Aorta (tissue), 5 donors: ENCODE measurements around the gene SLC15A4. TPM values are rescaled to one million over a fixed set of nuclear protein-coding genes. Genes with fewer than 3 reads are reported as not detected.

Experiments
- ATAC-seq: fragments of 200-7000 bp; cut with Tn5 transposase; one replicate; pipeline ENCODE4 v1.9.1; 2022; ENCODE audit warnings: moderate library complexity; ENCODE audit not compliant: low FRiP score
- DNase-seq, 2 donors: peaks; one replicate each; pipeline ENCODE4 v3.0.0-alpha.2; 2020
- H3K27ac ChIP-seq, 2 donors: one replicate each; pipeline ENCODE4 v1.5.1; 2013; ENCODE audit warnings: low read length in 2 of 2, mild to moderate bottlenecking in 2 of 2, moderate library complexity in 2 of 2, control low read depth in 1 of 2, inconsistent platforms in 1 of 2, low read depth in 1 of 2
- H3K27me3 ChIP-seq, 2 donors: one replicate each; pipeline ENCODE4 v1.6.1; 2013; ENCODE audit warnings: control low read depth in 1 of 2, low read length in 1 of 2, mild to moderate bottlenecking in 1 of 2, moderate library complexity in 1 of 2; ENCODE audit not compliant: insufficient read depth in 2 of 2, control insufficient read depth in 1 of 2
- H3K36me3 ChIP-seq, 2 donors: one replicate each; pipeline ENCODE4 v1.6.1; 2013; ENCODE audit warnings: control low read depth in 1 of 2, low read length in 1 of 2, mild to moderate bottlenecking in 1 of 2; ENCODE audit not compliant: insufficient read depth in 2 of 2, control insufficient read depth in 1 of 2
- H3K4me1 ChIP-seq, 2 donors: one replicate each; pipeline ENCODE4 v1.6.1; 2013; ENCODE audit warnings: low read length in 2 of 2, control low read depth in 1 of 2, mild to moderate bottlenecking in 1 of 2, moderate library complexity in 1 of 2; ENCODE audit not compliant: insufficient read depth in 2 of 2, control insufficient read depth in 1 of 2
- H3K4me3 ChIP-seq, 2 donors: one replicate each; pipeline ENCODE4 v1.5.1; 2013; ENCODE audit warnings: low read length in 2 of 2, control low read depth in 1 of 2, mild to moderate bottlenecking in 1 of 2
- H3K9me3 ChIP-seq: one replicate; pipeline ENCODE4 v1.6.1; 2013; ENCODE audit warnings: mild to moderate bottlenecking, low read length; ENCODE audit not compliant: control insufficient read depth
- WGBS, 2 donors: extraction: QIAGEN DNeasy Blood & Tissue Kit; methylation state at CpG; one replicate each; pipeline ENCODE4 v1.1.7; 2013; 5-methylcytosine and 5-hydroxymethylcytosine counted together
- intact Hi-C, 2 donors: fragments of 100-400 bp; cut with DNase I; formaldehyde crosslinking; loops; one replicate each; pipeline versions ENCODE4 v1.14.2 to v1.15.0; 2022
- polyA plus RNA-seq, 2 donors: library from polyadenylated mRNA; stranded (reverse); fragments of 200-250 nt; gene quantifications; one replicate each; pipeline ENCODE4 v1.2.3, GENCODE V29; 2013
- total RNA-seq, 2 donors: library from RNA; stranded (reverse); fragmentation: NEBNext Ultra II Directional; extraction: Animal tissue kit (Norgen Biotek cat#: 25700); gene quantifications; one replicate each; pipeline ENCODE4 v1.2.1, GENCODE V29; 2021
- donor health status: healthy with polysubstance abuse.
- donor health status: Bipolar disorder and iron deficiency.
- donor health status: DM: no; HTN: no; CAD: no.
- donor health status: DM: no; HTN: no; CAD: no.
- donor health status: DM: yes; HTN: yes; CAD: no.

Gene SLC15A4
- total and polyA plus RNA-seq, 4 donors: 16.0 to 38.6 (median 28.7) TPM

DNA sequence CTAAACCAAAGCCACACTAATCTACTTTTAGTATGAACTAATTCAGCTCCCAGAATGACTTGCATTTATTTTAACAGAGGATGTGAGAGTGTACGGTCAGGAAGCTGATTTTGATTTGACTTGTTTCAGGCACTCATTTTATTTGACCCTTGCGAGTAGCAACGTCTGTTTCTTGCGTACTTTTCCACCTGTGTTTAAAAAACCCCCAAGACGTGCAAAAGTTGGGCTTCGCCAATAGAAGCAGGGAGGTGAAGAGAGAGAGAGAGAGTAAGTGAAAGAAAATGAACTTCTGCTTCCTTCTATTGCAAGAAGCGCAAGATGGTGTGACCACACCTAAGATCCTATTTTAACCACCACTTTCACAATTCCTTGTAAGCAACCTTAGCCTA lies 6.7 kb upstream of the SLC15A4 start:
- Histone ChIP-seq H3K9me3 (peaks cover 5% of the 10 kb centered on the region), H3K27me3 (no peaks in the 10 kb centered on the region), H3K4me1 (no peaks in the 10 kb centered on the region), H3K27ac (no peak overlapping the region), H3K36me3 (no peaks in the 10 kb centered on the region), H3K4me3 (no peak overlapping the region)
- intact Hi-C loops: no loop called here
- WGBS, 2 donors: 82 to 84% methylated on average over 7 of the region's 7 CpGs
- no peak for ATAC-seq
- DNase-seq: no peak

DNA sequence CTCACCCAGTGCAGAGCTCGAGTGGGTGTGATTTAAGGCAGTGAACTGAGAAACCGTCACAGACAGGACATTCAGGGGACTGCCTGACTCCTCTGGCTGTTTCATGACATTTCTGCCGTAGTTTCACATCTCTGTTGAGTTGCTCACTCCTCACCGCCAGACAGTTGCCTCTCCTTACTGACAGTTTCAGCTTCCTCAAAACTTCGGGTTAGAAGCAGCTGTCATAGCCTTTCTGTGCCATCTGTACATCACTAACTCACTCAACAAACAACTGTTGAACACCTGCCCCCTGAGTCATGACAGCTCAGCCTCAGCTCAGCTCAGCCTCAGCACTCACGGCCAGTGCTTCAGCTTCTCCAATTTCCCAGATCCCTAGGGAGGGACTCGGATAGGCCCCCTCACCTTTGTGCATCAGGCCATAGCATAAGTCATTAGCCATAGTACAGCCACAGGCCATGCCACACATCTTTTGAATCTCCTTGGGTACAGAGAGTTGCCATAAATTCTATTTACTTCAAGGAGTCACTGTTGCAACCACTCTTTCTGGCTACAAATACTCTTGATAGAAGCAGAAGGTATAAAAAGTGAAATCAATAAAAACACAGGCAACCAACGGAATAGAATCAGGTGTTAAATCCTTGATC lies 6.2 kb upstream of the SLC15A4 start:
- DNase-seq: no peak
- ATAC-seq: peak; percentile 33
- 73 to 75% methylated on average over 8 of the region's 8 CpGs for WGBS, 2 donors

GRCh38 chr12:128827724-128828123 lies 4.0 kb upstream of the SLC15A4 start:
- peaks cover 3% of the 10 kb centered on the region for H3K9me3 ChIP-seq
- DNase-seq: no peak
- ATAC-seq: no peak
- H3K36me3 ChIP-seq: no peaks in the 10 kb centered on the region
- intact Hi-C loops: no loop called here
- H3K4me1 ChIP-seq: no peaks in the 10 kb centered on the region
- 93 to 97% methylated on average over 2 of the region's 2 CpGs for WGBS, 2 donors
- no peak overlapping the region for H3K27ac ChIP-seq
- H3K4me3 ChIP-seq: no peak overlapping the region
- H3K27me3 ChIP-seq: no peaks in the 10 kb centered on the region

More for the DNA sequence above, 6.2 kb upstream of the SLC15A4 start:
- intact Hi-C loops: no loop called here
- Histone ChIP-seq H3K27ac (no peak overlapping the region), H3K4me1 (no peaks in the 10 kb centered on the region), H3K4me3 (no peak overlapping the region), H3K36me3 (no peaks in the 10 kb centered on the region), H3K27me3 (no peaks in the 10 kb centered on the region), H3K9me3 (peaks cover 3% of the 10 kb centered on the region)

GRCh38 chr12:128825835-128826234 lies 2.1 kb upstream of the SLC15A4 start:
- Histone ChIP-seq H3K36me3 (no peaks in the 10 kb centered on the region), H3K4me3 (no peak overlapping the region), H3K9me3 (peaks cover 3% of the 10 kb centered on the region), H3K4me1 (no peaks in the 10 kb centered on the region), H3K27me3 (no peaks in the 10 kb centered on the region), H3K27ac (no peak overlapping the region)
- 77 to 80% methylated on average over 4 of the region's 4 CpGs for WGBS, 2 donors
- no peak for DNase-seq
- no peak for ATAC-seq
- intact Hi-C loops: no loop called here

GRCh38 chr12:128823216-128823915 lies 392 bp downstream of the SLC15A4 start:
- ATAC-seq: no peak
- peaks cover 3% of the 10 kb centered on the region for H3K9me3 ChIP-seq
- H3K4me1 ChIP-seq: no peaks in the 10 kb centered on the region
- intact Hi-C loops: loop anchor here in 1 of 2 donors (1.0 kb wide), 1 partner anchor 97 kb away; no protein-coding TSS in a partner anchor
- no peaks in the 10 kb centered on the region for H3K36me3 ChIP-seq
- no peaks in the 10 kb centered on the region for H3K27me3 ChIP-seq
- DNase-seq: no peak
- 1% methylated on average over 61 to 88 of the region's 88 CpGs for WGBS, 2 donors
- peak overlapping the region; percentile 64 to 66 for H3K4me3 ChIP-seq
- peak overlapping the region; percentile 40 to 64 for H3K27ac ChIP-seq

DNA sequence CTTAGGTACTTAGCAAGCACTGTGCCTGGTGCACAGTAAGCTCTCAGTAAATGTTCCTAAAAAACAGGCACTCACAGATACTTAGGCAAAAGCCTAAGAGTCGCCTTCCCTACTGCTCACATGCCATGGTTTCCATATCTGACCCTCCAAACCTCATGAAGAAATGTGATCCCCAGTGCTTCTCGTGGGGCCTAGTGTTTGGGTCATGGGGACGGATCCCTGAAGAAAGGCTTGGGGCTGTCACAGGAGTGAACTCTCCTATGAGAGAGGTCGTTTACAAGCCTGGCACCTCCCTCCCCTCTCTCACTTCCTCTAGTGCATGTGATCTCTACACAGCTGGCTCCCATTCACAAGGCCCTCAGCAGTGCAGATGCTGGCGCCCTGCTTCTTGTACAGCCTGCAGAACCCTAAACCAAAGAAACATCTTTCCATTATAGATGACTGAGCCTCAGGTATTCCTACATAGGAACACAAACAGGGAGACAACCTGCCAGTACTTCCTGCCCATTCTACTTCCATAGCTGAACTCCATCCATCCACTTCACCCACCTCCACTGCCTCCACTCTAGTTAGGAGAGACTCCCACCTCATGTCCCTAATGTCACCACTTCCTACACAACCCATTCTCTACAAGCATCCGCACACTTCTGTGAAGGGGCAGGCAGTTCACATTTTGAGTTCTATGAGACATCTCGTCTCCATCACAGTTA lies 2.9 kb downstream of the SLC15A4 start:
- Histone ChIP-seq H3K4me1 (peaks cover 0 to 3% of the 10 kb centered on the region in 2 donors), H3K4me3 (no peak overlapping the region), H3K36me3 (no peaks in the 10 kb centered on the region), H3K9me3 (no peaks in the 10 kb centered on the region), H3K27ac (peak overlapping the region in 1 of 2 donors; percentile 1), H3K27me3 (no peaks in the 10 kb centered on the region)
- DNase-seq: peak in 1 of 2 donors; percentile 81
- intact Hi-C loops: no loop called here
- ATAC-seq: no peak
- WGBS, 2 donors: 72 to 73% methylated on average over 7 of the region's 7 CpGs

GRCh38 chr12:128820253-128820652 lies 3.5 kb downstream of the SLC15A4 start:
- no peak overlapping the region for H3K4me3 ChIP-seq
- peak overlapping the region in 1 of 2 donors; percentile 8 for H3K27ac ChIP-seq
- intact Hi-C loops: no loop called here
- H3K9me3 ChIP-seq: no peaks in the 10 kb centered on the region
- H3K27me3 ChIP-seq: no peaks in the 10 kb centered on the region
- DNase-seq (no peak), ATAC-seq (no peak)
- WGBS, 2 donors: 92 to 96% methylated on average over 6 of the region's 6 CpGs
- peaks cover 0 to 6% of the 10 kb centered on the region in 2 donors for H3K4me1 ChIP-seq
- no peaks in the 10 kb centered on the region for H3K36me3 ChIP-seq

GRCh38 chr12:128819293-128820144 lies 4.2 kb downstream of the SLC15A4 start:
- DNase-seq (no peak), ATAC-seq (no peak)
- H3K27me3 ChIP-seq: no peaks in the 10 kb centered on the region
- no peak overlapping the region for H3K4me3 ChIP-seq
- H3K9me3 ChIP-seq: no peaks in the 10 kb centered on the region
- H3K36me3 ChIP-seq: no peaks in the 10 kb centered on the region
- H3K27ac ChIP-seq: peak overlapping the region in 1 of 2 donors; percentile 42
- 83 to 84% methylated on average over 16 of the region's 16 CpGs for WGBS, 2 donors
- intact Hi-C loops: no loop called here
- peaks cover 0 to 8% of the 10 kb centered on the region in 2 donors for H3K4me1 ChIP-seq
